HUES6 (cell line): ENCODE results near the gene TRHDE.
A peak's percentile ranks its signal among the peaks of the same experiment; 100 is the strongest.

Experiments
- H3K27ac ChIP-seq: 2 replicates; pipeline ENCODE4 v1.7.0; 2013; ENCODE audit warnings: low read depth, mild to moderate bottlenecking, low read length, inconsistent platforms
- H3K27me3 ChIP-seq: 2 replicates; pipeline ENCODE4 v1.6.1; 2013; ENCODE audit warnings: low read length; ENCODE audit not compliant: control insufficient read depth, insufficient read depth
- H3K36me3 ChIP-seq: 2 replicates; pipeline ENCODE4 v1.6.1; 2013; ENCODE audit warnings: low read length; ENCODE audit not compliant: control insufficient read depth, insufficient read depth
- H3K4me1 ChIP-seq: 2 replicates; pipeline ENCODE4 v1.6.1; 2013; ENCODE audit warnings: low read length; ENCODE audit not compliant: control insufficient read depth, insufficient read depth
- H3K4me3 ChIP-seq: 2 replicates; pipeline ENCODE4 v1.5.1; 2013; ENCODE audit warnings: low read depth, low read length
- H3K9ac ChIP-seq: one replicate; pipeline ENCODE4 v1.6.1; 2013; ENCODE audit warnings: mild to moderate bottlenecking, low read length
- H3K9me3 ChIP-seq: 2 replicates; pipeline ENCODE4 v1.6.1; 2013; ENCODE audit warnings: low read depth, low read length; ENCODE audit not compliant: control insufficient read depth, insufficient read depth

TRHDE gene, protein sequence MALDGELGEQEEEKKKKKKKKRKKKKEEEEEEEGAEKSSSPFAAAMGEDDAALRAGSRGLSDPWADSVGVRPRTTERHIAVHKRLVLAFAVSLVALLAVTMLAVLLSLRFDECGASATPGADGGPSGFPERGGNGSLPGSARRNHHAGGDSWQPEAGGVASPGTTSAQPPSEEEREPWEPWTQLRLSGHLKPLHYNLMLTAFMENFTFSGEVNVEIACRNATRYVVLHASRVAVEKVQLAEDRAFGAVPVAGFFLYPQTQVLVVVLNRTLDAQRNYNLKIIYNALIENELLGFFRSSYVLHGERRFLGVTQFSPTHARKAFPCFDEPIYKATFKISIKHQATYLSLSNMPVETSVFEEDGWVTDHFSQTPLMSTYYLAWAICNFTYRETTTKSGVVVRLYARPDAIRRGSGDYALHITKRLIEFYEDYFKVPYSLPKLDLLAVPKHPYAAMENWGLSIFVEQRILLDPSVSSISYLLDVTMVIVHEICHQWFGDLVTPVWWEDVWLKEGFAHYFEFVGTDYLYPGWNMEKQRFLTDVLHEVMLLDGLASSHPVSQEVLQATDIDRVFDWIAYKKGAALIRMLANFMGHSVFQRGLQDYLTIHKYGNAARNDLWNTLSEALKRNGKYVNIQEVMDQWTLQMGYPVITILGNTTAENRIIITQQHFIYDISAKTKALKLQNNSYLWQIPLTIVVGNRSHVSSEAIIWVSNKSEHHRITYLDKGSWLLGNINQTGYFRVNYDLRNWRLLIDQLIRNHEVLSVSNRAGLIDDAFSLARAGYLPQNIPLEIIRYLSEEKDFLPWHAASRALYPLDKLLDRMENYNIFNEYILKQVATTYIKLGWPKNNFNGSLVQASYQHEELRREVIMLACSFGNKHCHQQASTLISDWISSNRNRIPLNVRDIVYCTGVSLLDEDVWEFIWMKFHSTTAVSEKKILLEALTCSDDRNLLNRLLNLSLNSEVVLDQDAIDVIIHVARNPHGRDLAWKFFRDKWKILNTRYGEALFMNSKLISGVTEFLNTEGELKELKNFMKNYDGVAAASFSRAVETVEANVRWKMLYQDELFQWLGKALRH

DNA sequence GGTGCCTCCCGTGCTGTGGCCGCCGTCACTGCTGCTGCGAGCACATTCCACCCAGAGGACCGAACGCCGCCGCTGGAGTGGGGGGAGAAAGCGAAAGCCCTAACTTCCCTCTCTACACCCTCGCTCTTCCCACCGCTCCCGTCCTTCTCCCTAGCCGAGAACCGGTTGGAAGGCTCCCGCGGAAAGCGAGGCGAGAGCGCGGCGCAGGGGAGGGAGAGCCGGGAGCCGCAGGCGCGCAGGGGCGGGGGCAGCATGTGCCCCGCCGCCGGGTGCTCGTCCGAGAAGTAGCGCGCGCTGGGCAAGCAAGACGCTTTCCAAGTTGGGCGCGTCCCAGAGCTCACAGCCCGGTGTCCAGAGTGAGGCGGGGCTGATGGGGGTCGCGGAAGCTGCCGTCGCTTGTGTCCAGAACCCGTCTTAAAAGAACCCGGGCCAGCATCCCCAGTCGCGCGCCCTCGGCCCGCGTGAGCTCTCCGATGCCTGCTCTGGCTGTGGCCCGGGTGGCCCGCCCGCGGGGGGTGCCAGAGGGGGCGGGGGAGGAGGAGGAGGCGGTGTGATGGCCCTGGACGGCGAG lies at the start of gene TRHDE:
TRHDE (plus strand) TSS at position 280 of the 571 bp plus-strand sequence; CDS start at position 554, 274 bp downstream.
- Histone ChIP-seq H3K9me3 (no peaks in the 10 kb centered on the region), H3K36me3 (no peaks in the 10 kb centered on the region), H3K4me1 (peaks cover 9% of the 10 kb centered on the region), H3K4me3 (peak within 1 kb of the TSS; percentile 74), H3K9ac (peak within 1 kb of the TSS; percentile 78), H3K27ac (no peak within 1 kb of the TSS), H3K27me3 (peaks cover 51% of the 10 kb centered on the region)

DNA sequence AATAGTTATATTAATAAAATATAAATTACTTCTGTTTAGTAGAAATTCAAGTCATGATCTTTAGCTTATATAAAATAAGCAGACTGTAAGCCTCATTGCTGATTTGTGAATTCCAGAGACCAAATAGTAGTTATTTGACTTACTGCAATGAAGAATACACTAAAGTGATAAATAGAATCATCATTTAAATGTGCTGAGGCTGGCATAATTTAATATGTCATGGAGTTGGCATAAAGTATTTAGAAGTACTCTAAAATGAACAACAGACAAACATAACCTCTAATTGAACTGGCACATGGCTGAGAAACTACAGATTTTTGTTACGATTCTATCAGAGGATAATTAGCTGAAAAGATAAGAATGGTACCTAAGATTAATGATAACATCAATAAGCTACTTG lies 45.7 kb upstream of the TRHDE start:
- H3K4me3 ChIP-seq = no peak overlapping the region
- no peak overlapping the region for H3K27ac ChIP-seq
- H3K9me3 ChIP-seq = peaks cover 3% of the 10 kb centered on the region; the same call in 1 of the 2 replicates
- H3K27me3 ChIP-seq = no peaks in the 10 kb centered on the region
- H3K9ac ChIP-seq = no peak overlapping the region
- H3K36me3 ChIP-seq = no peaks in the 10 kb centered on the region
- no peaks in the 10 kb centered on the region for H3K4me1 ChIP-seq

DNA sequence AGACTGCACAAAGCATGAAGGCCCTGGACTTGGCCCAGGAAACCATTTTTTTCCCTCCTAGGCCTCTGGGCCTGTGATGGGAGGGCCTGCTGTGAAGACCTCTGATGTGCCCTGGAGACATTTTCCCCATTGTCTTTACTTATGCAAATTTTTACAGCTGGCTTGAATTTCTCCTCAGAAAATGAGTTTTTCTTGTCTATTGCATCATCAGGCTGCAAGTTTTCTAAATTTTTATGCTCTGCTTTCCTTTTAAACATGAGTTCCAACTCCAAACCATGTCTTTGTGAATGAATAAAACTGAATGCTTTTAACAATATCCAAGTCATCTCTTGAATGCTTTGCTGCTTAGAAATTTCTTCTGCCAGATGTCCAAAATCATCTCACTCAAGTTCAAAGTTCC lies 43.7 kb upstream of the TRHDE start:
- H3K9me3 ChIP-seq = peaks cover 3% of the 10 kb centered on the region; the same call in 1 of the 2 replicates
- H3K4me1 ChIP-seq = no peaks in the 10 kb centered on the region
- no peaks in the 10 kb centered on the region for H3K36me3 ChIP-seq
- H3K27ac ChIP-seq = no peak overlapping the region
- H3K4me3 ChIP-seq = no peak overlapping the region
- no peak overlapping the region for H3K9ac ChIP-seq
- H3K27me3 ChIP-seq = no peaks in the 10 kb centered on the region

- Histone ChIP-seq H3K4me1 (no peaks in the 10 kb centered on the region; the same call in 1 of the 2 replicates), H3K27ac (no peak overlapping the region), H3K27me3 (no peaks in the 10 kb centered on the region), H3K4me3 (no peak overlapping the region), H3K36me3 (no peaks in the 10 kb centered on the region), H3K9ac (no peak overlapping the region), H3K9me3 (peaks cover 3% of the 10 kb centered on the region; the same call in 1 of the 2 replicates)
Measured at GRCh38 chr12:72230589-72230988, 41.6 kb upstream of the TRHDE start.

- Histone ChIP-seq H3K27me3 (no peaks in the 10 kb centered on the region), H3K36me3 (no peaks in the 10 kb centered on the region), H3K27ac (no peak overlapping the region), H3K9ac (no peak overlapping the region), H3K4me3 (no peak overlapping the region), H3K9me3 (no peaks in the 10 kb centered on the region), H3K4me1 (no peaks in the 10 kb centered on the region; the same call in 1 of the 2 replicates)
Measured at GRCh38 chr12:72234886-72235285, 37.3 kb upstream of the TRHDE start.

DNA sequence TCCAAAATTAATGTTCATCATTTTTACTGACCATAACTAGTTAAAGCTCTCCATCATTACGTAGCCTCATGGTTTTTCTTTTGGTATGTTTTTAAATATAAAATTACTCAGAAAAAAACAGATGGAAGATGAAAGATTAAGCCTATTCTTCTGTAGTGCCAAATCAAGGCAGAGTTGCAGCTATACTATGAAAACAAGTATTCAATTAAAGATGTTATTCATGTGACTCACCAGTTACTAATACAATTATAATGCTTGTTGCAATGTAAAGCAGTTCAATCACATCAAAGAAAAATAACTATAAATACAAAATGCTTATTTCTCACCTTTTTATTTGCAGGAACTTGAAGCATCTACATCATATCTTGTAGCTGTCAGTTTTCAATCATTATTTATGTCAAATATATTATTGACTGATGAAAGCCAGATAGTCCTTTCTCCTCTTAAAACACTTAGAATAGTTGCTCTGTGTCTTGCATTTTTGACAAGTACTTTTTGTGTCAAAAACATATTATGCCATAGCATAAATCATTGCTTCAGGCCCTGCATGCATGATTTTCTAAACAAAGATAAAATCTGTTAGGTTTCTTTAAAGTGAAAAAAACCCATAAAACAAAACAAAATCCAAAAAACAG lies 36.0 kb upstream of the TRHDE start:
- H3K9me3 ChIP-seq = no peaks in the 10 kb centered on the region
- no peak overlapping the region for H3K27ac ChIP-seq
- H3K27me3 ChIP-seq = no peaks in the 10 kb centered on the region
- H3K9ac ChIP-seq = no peak overlapping the region
- no peaks in the 10 kb centered on the region for H3K36me3 ChIP-seq
- H3K4me1 ChIP-seq = no peaks in the 10 kb centered on the region; the same call in 1 of the 2 replicates
- H3K4me3 ChIP-seq = no peak overlapping the region

- Histone ChIP-seq H3K36me3 (no peaks in the 10 kb centered on the region), H3K27me3 (no peaks in the 10 kb centered on the region), H3K9ac (no peak overlapping the region), H3K9me3 (no peaks in the 10 kb centered on the region), H3K4me1 (no peaks in the 10 kb centered on the region), H3K27ac (no peak overlapping the region), H3K4me3 (no peak overlapping the region)
Measured at GRCh38 chr12:72241552-72241951, 30.6 kb upstream of the TRHDE start.

GRCh38 chr12:72242946-72243345 lies 29.2 kb upstream of the TRHDE start:
- no peak overlapping the region for H3K9ac ChIP-seq
- H3K4me3 ChIP-seq = no peak overlapping the region
- H3K4me1 ChIP-seq = no peaks in the 10 kb centered on the region
- no peaks in the 10 kb centered on the region for H3K9me3 ChIP-seq
- H3K36me3 ChIP-seq = no peaks in the 10 kb centered on the region
- no peaks in the 10 kb centered on the region for H3K27me3 ChIP-seq
- no peak overlapping the region for H3K27ac ChIP-seq

GRCh38 chr12:72246370-72246769 lies 25.8 kb upstream of the TRHDE start:
- Histone ChIP-seq H3K27me3 (no peaks in the 10 kb centered on the region), H3K4me1 (no peaks in the 10 kb centered on the region), H3K9me3 (no peaks in the 10 kb centered on the region), H3K4me3 (no peak overlapping the region), H3K36me3 (no peaks in the 10 kb centered on the region), H3K9ac (no peak overlapping the region), H3K27ac (no peak overlapping the region)

- Histone ChIP-seq H3K27ac (no peak overlapping the region), H3K27me3 (no peaks in the 10 kb centered on the region), H3K36me3 (no peaks in the 10 kb centered on the region), H3K9me3 (no peaks in the 10 kb centered on the region), H3K9ac (no peak overlapping the region), H3K4me1 (no peaks in the 10 kb centered on the region), H3K4me3 (no peak overlapping the region)
Measured at GRCh38 chr12:72250346-72250745, 21.8 kb upstream of the TRHDE start.
